Astrocyte (in vitro differentiated cells and primary cell): Measurements from ENCODE around the gene ZNF346. TPM values are rescaled to one million over a fixed set of nuclear protein-coding genes. Genes with fewer than 3 reads are reported as not detected.

ENCODE experiments used
- DNase-seq: peaks from one replicate; pipeline ENCODE4 v3.0.0-alpha.2; 2010; ENCODE audit warnings: low read depth
- FAIRE-seq: peaks from 2 replicates; lab custom pipeline; 2011; peaks lifted over from hg19 to GRCh38; lab: Jason Lieb, UNC
- H2AFZ ChIP-seq: 2 replicates; pipeline ENCODE4 v1.6.0; 2012; ENCODE audit warnings: low read depth, low read length, inconsistent platforms
- H3K27ac ChIP-seq: 2 replicates; pipeline ENCODE4 v1.5.1; 2011; ENCODE audit warnings: low read depth, low read length, inconsistent platforms
- H3K27me3 ChIP-seq: 2 replicates; pipeline ENCODE4 v1.6.0; 2011; ENCODE audit warnings: low read length, inconsistent platforms; ENCODE audit not compliant: insufficient read depth
- H3K36me3 ChIP-seq: 2 replicates; pipeline ENCODE4 v1.5.1; 2011; ENCODE audit warnings: low read length, inconsistent platforms; ENCODE audit not compliant: insufficient read depth
- H3K4me1 ChIP-seq: 2 replicates; pipeline ENCODE4 v1.5.1; 2011; ENCODE audit warnings: low read length, inconsistent platforms; ENCODE audit not compliant: insufficient read depth
- H3K4me2 ChIP-seq: 2 replicates; pipeline ENCODE4 v1.6.0; 2012; ENCODE audit warnings: low read length, inconsistent platforms
- H3K4me3 ChIP-seq: 2 replicates; pipeline ENCODE4 v1.5.1; 2011; ENCODE audit warnings: low read depth, mild to moderate bottlenecking, low read length, inconsistent platforms; ENCODE audit not compliant: insufficient read depth
- H3K79me2 ChIP-seq: 2 replicates; pipeline ENCODE4 v1.6.0; 2012; ENCODE audit warnings: mild to moderate bottlenecking, low read length, inconsistent platforms; ENCODE audit not compliant: insufficient read depth
- H3K9ac ChIP-seq: 2 replicates; pipeline ENCODE4 v1.6.0; 2012; ENCODE audit warnings: mild to moderate bottlenecking, low read length, inconsistent platforms
- H3K9me3 ChIP-seq: 2 replicates; pipeline ENCODE4 v1.5.1; 2012; ENCODE audit warnings: low read depth, mild to moderate bottlenecking, low read length, inconsistent platforms; ENCODE audit not compliant: insufficient read depth
- H4K20me1 ChIP-seq: 2 replicates; pipeline ENCODE4 v1.6.0; 2012; ENCODE audit warnings: low read length, inconsistent platforms; ENCODE audit not compliant: insufficient read depth
- H3K27ac Mint-ChIP-seq: one replicate; pipeline ENCODE4 v1.8.0; 2021; ENCODE audit warnings: mild to moderate bottlenecking, mixed read lengths; ENCODE audit not compliant: unreplicated experiment
- H3K27me3 Mint-ChIP-seq: one replicate; pipeline ENCODE4 v1.8.0; 2021; ENCODE audit warnings: low read depth, mixed read lengths; ENCODE audit not compliant: unreplicated experiment
- H3K36me3 Mint-ChIP-seq: one replicate; pipeline ENCODE4 v1.8.0; 2021; ENCODE audit warnings: low read depth, mixed read lengths; ENCODE audit not compliant: unreplicated experiment
- H3K4me1 Mint-ChIP-seq: one replicate; pipeline ENCODE4 v1.8.0; 2021; ENCODE audit warnings: low read depth, mixed read lengths; ENCODE audit not compliant: unreplicated experiment
- H3K4me3 Mint-ChIP-seq: one replicate; pipeline ENCODE4 v1.8.0; 2021; ENCODE audit warnings: mild to moderate bottlenecking, moderate library complexity, mixed read lengths; ENCODE audit not compliant: unreplicated experiment
- H3K9me3 Mint-ChIP-seq: one replicate; pipeline ENCODE4 v1.8.0; 2021; ENCODE audit warnings: mild to moderate bottlenecking, mixed read lengths; ENCODE audit not compliant: unreplicated experiment
- CTCF ChIP-seq: IDR thresholded peaks from 2 replicates; pipeline ENCODE4 v1.5.1; 2011; ENCODE audit warnings: low read depth, mild to moderate bottlenecking, inconsistent platforms, low read length, moderate library complexity; ENCODE audit not compliant: insufficient read depth
- EZH2 ChIP-seq: IDR thresholded peaks from 2 replicates; pipeline ENCODE4 v1.6.1; 2012; ENCODE audit warnings: mild to moderate bottlenecking, low read length, inconsistent platforms; ENCODE audit not compliant: insufficient read depth
- total RNA-seq: library from RNA; stranded (reverse); gene quantifications from 2 replicates; pipeline ENCODE4 v1.2.1, GENCODE V29; 2021

Gene ZNF346
- total RNA-seq, 1 donor from 2014 or later, result 13.8 TPM

- no peak overlapping the region for H3K27ac Mint-ChIP-seq
- no peak overlapping the region for H3K27ac ChIP-seq
- no peak overlapping the region for H3K4me3 ChIP-seq
- H3K4me2 ChIP-seq, result no peak overlapping the region
- peak; percentile 71 for FAIRE-seq
- H3K9me3 Mint-ChIP-seq, result no peaks in the 10 kb centered on the region
- peaks cover 14% of the 10 kb centered on the region for H3K4me1 ChIP-seq
- H3K4me1 Mint-ChIP-seq, result peaks cover 12% of the 10 kb centered on the region
- no peaks in the 10 kb centered on the region for H3K27me3 ChIP-seq
- peaks cover 10% of the 10 kb centered on the region for H3K79me2 ChIP-seq
- peaks cover under 1% of the 10 kb centered on the region for H3K36me3 Mint-ChIP-seq
- no peaks in the 10 kb centered on the region for H3K9me3 ChIP-seq
- H3K36me3 ChIP-seq, result peaks cover 5% of the 10 kb centered on the region
- H2AFZ ChIP-seq, result no peak overlapping the region
- H3K4me3 Mint-ChIP-seq, result peak overlapping the region; percentile 18
- peaks cover 6% of the 10 kb centered on the region for H3K27me3 Mint-ChIP-seq
- TF ChIP-seq CTCF (no peak), EZH2 (no peak)
- no peaks in the 10 kb centered on the region for H4K20me1 ChIP-seq
- no peak overlapping the region for H3K9ac ChIP-seq
- DNase-seq, result no peak
Observed at GRCh38 chr5:177130211-177131018, 107.9 kb downstream of the ZNF346 start.

Other genes with a start within 250 kb of the ZNF346 start
- 0.67 and 0.70 TPM in 2 replicates for gene UNC5A, start 212.1 kb upstream of the ZNF346 start, total RNA-seq
- 0.14 TPM in 1 of 2 replicates, not detected in the other for gene HK3, start 123.3 kb upstream of the ZNF346 start, total RNA-seq
- gene UIMC1, start 15.9 kb upstream of the ZNF346 start, total RNA-seq, result 36.1 and 41.0 TPM in 2 replicates
- 3.8 and 4.8 TPM in 2 replicates for gene FGFR4, start 64.2 kb downstream of the ZNF346 start, total RNA-seq
- 67.8 and 71.9 TPM in 2 replicates for gene NSD1, start 111.1 kb downstream of the ZNF346 start, total RNA-seq